Measurements from ENCODE around the gene ZBTB3. TPM values are rescaled to one million over a fixed set of nuclear protein-coding genes. Genes with fewer than 3 reads are reported as not detected.

Gene ZBTB3
- total RNA-seq, 1 donor from 2014 or later = 11.2 TPM

- Histone ChIP-seq H2AFZ (ENCODE audit: low read depth, low read length) (no peak overlapping the region), H3K4me1 (ENCODE audit: insufficient read depth, low read length) (peaks cover 11% of the 10 kb centered on the region), H3K79me2 (ENCODE audit: insufficient read depth, low read length) (peaks cover 90% of the 10 kb centered on the region), H3K4me3 (ENCODE audit: insufficient read depth, low read depth, low read length) (no peak overlapping the region), H3K9me3 (ENCODE audit: insufficient read depth, low read depth, low read length) (no peaks in the 10 kb centered on the region), H3K36me3 (ENCODE audit: insufficient read depth, low read length) (peaks cover 63% of the 10 kb centered on the region), H4K20me1 (ENCODE audit: insufficient read depth, low read length) (peaks cover 78% of the 10 kb centered on the region), H3K27me3 (ENCODE audit: insufficient read depth, low read length) (no peaks in the 10 kb centered on the region), H3K27ac (ENCODE audit: low read depth, low read length) (no peak overlapping the region), H3K4me2 (ENCODE audit: low read length) (no peak overlapping the region), H3K9ac (ENCODE audit: low read length) (no peak overlapping the region)
- FAIRE-seq (no peak), DNase-seq (ENCODE audit: low read depth) (no peak)
- Mint-ChIP-seq H3K36me3 (ENCODE audit: low read depth, unreplicated experiment) (peaks cover 36% of the 10 kb centered on the region), H3K27me3 (ENCODE audit: low read depth, unreplicated experiment) (no peaks in the 10 kb centered on the region), H3K27ac (ENCODE audit: unreplicated experiment) (peak overlapping the region; percentile 68), H3K4me1 (ENCODE audit: low read depth, unreplicated experiment) (peaks cover 21% of the 10 kb centered on the region), H3K9me3 (ENCODE audit: unreplicated experiment) (no peaks in the 10 kb centered on the region), H3K4me3 (ENCODE audit: unreplicated experiment) (peak overlapping the region; percentile 73)
- no peak for TF ChIP-seq EZH2 (IDR thresholded peaks at IDR 0.05; ENCODE audit: insufficient read depth, low read length)
- TF ChIP-seq, protein P1, sequence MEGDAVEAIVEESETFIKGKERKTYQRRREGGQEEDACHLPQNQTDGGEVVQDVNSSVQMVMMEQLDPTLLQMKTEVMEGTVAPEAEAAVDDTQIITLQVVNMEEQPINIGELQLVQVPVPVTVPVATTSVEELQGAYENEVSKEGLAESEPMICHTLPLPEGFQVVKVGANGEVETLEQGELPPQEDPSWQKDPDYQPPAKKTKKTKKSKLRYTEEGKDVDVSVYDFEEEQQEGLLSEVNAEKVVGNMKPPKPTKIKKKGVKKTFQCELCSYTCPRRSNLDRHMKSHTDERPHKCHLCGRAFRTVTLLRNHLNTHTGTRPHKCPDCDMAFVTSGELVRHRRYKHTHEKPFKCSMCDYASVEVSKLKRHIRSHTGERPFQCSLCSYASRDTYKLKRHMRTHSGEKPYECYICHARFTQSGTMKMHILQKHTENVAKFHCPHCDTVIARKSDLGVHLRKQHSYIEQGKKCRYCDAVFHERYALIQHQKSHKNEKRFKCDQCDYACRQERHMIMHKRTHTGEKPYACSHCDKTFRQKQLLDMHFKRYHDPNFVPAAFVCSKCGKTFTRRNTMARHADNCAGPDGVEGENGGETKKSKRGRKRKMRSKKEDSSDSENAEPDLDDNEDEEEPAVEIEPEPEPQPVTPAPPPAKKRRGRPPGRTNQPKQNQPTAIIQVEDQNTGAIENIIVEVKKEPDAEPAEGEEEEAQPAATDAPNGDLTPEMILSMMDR (IDR thresholded peaks at IDR 0.05; ENCODE audit: insufficient read depth, low read depth, low read length) = no peak
These were observed 32.0 kb downstream of the ZBTB3 start for GRCh38 chr11:62721994-62722393.

GRCh38 chr11:62719302-62719978, 34.5 kb downstream of the ZBTB3 start:
- no peak overlapping the region for H3K9ac ChIP-seq (ENCODE audit: low read length)
- no peaks in the 10 kb centered on the region for H3K27me3 Mint-ChIP-seq (ENCODE audit: low read depth, unreplicated experiment)
- H3K79me2 ChIP-seq (ENCODE audit: insufficient read depth, low read length) = peaks cover 88% of the 10 kb centered on the region
- DNase-seq (ENCODE audit: low read depth) = no peak
- H3K9me3 Mint-ChIP-seq (ENCODE audit: unreplicated experiment) = no peaks in the 10 kb centered on the region
- peaks cover 18% of the 10 kb centered on the region for H3K4me1 Mint-ChIP-seq (ENCODE audit: low read depth, unreplicated experiment)
- no peak overlapping the region for H3K4me2 ChIP-seq (ENCODE audit: low read length)
- H4K20me1 ChIP-seq (ENCODE audit: insufficient read depth, low read length) = peaks cover 63% of the 10 kb centered on the region
- peaks cover 86% of the 10 kb centered on the region for H3K36me3 ChIP-seq (ENCODE audit: insufficient read depth, low read length)
- H3K36me3 Mint-ChIP-seq (ENCODE audit: low read depth, unreplicated experiment) = peaks cover 43% of the 10 kb centered on the region
- H3K4me1 ChIP-seq (ENCODE audit: insufficient read depth, low read length) = peaks cover 6% of the 10 kb centered on the region
- no peak overlapping the region for H2AFZ ChIP-seq (ENCODE audit: low read depth, low read length)
- no peak overlapping the region for H3K27ac ChIP-seq (ENCODE audit: low read depth, low read length)
- no peak overlapping the region for H3K4me3 ChIP-seq (ENCODE audit: insufficient read depth, low read depth, low read length)
- H3K27me3 ChIP-seq (ENCODE audit: insufficient read depth, low read length) = no peaks in the 10 kb centered on the region
- no peak for FAIRE-seq
- H3K9me3 ChIP-seq (ENCODE audit: insufficient read depth, low read depth, low read length) = no peaks in the 10 kb centered on the region
- no peak overlapping the region for H3K4me3 Mint-ChIP-seq (ENCODE audit: unreplicated experiment)
- TF ChIP-seq EZH2 (IDR thresholded peaks at IDR 0.05; ENCODE audit: insufficient read depth, low read length) = no peak
- TF ChIP-seq, protein P1 (IDR thresholded peaks at IDR 0.05; ENCODE audit: insufficient read depth, low read depth, low read length) = no peak
- no peak overlapping the region for H3K27ac Mint-ChIP-seq (ENCODE audit: unreplicated experiment)

- Histone ChIP-seq H3K36me3 (ENCODE audit: insufficient read depth, low read length) (peaks cover 87% of the 10 kb centered on the region), H3K9ac (ENCODE audit: low read length) (no peak overlapping the region), H3K4me1 (ENCODE audit: insufficient read depth, low read length) (no peaks in the 10 kb centered on the region), H4K20me1 (ENCODE audit: insufficient read depth, low read length) (peaks cover 37% of the 10 kb centered on the region), H2AFZ (ENCODE audit: low read depth, low read length) (no peak overlapping the region), H3K4me3 (ENCODE audit: insufficient read depth, low read depth, low read length) (no peak overlapping the region), H3K79me2 (ENCODE audit: insufficient read depth, low read length) (peaks cover 75% of the 10 kb centered on the region), H3K27me3 (ENCODE audit: insufficient read depth, low read length) (no peaks in the 10 kb centered on the region), H3K4me2 (ENCODE audit: low read length) (no peak overlapping the region), H3K27ac (ENCODE audit: low read depth, low read length) (no peak overlapping the region), H3K9me3 (ENCODE audit: insufficient read depth, low read depth, low read length) (no peaks in the 10 kb centered on the region)
- Mint-ChIP-seq H3K27me3 (ENCODE audit: low read depth, unreplicated experiment) (no peaks in the 10 kb centered on the region), H3K27ac (ENCODE audit: unreplicated experiment) (no peak overlapping the region), H3K4me1 (ENCODE audit: low read depth, unreplicated experiment) (peaks cover 20% of the 10 kb centered on the region), H3K4me3 (ENCODE audit: unreplicated experiment) (no peak overlapping the region), H3K9me3 (ENCODE audit: unreplicated experiment) (no peaks in the 10 kb centered on the region), H3K36me3 (ENCODE audit: low read depth, unreplicated experiment) (peaks cover 36% of the 10 kb centered on the region)
- no peak for FAIRE-seq
- no peak for DNase-seq (ENCODE audit: low read depth)
- TF ChIP-seq, protein P1 (IDR thresholded peaks at IDR 0.05; ENCODE audit: insufficient read depth, low read depth, low read length) = no peak
- TF ChIP-seq EZH2 (IDR thresholded peaks at IDR 0.05; ENCODE audit: insufficient read depth, low read length) = no peak
These were observed 37.1 kb downstream of the ZBTB3 start for GRCh38 chr11:62716816-62717215.
